Astrocyte (in vitro differentiated cells and primary cell): ENCODE data around the gene PCDHB14. TPM values are rescaled to one million over a fixed set of nuclear protein-coding genes. Genes with fewer than 3 reads are reported as not detected.
"Not testable (repeated sequence)": the region's sequence is repeated elsewhere in the genome, so short reads cannot be mapped to it uniquely, and the experiment has no call there.

Experiments used
- DNase-seq: peaks from one replicate; pipeline ENCODE4 v3.0.0-alpha.2; 2010; ENCODE audit warnings: low read depth
- FAIRE-seq: peaks from 2 replicates; lab custom pipeline; 2011; peaks lifted over from hg19 to GRCh38; lab: Jason Lieb, UNC
- H2AFZ ChIP-seq: 2 replicates; pipeline ENCODE4 v1.6.0; 2012; ENCODE audit warnings: low read depth, low read length, inconsistent platforms
- H3K27ac ChIP-seq: 2 replicates; pipeline ENCODE4 v1.5.1; 2011; ENCODE audit warnings: low read depth, low read length, inconsistent platforms
- H3K27me3 ChIP-seq: 2 replicates; pipeline ENCODE4 v1.6.0; 2011; ENCODE audit warnings: low read length, inconsistent platforms; ENCODE audit not compliant: insufficient read depth
- H3K36me3 ChIP-seq: 2 replicates; pipeline ENCODE4 v1.5.1; 2011; ENCODE audit warnings: low read length, inconsistent platforms; ENCODE audit not compliant: insufficient read depth
- H3K4me1 ChIP-seq: 2 replicates; pipeline ENCODE4 v1.5.1; 2011; ENCODE audit warnings: low read length, inconsistent platforms; ENCODE audit not compliant: insufficient read depth
- H3K4me2 ChIP-seq: 2 replicates; pipeline ENCODE4 v1.6.0; 2012; ENCODE audit warnings: low read length, inconsistent platforms
- H3K4me3 ChIP-seq: 2 replicates; pipeline ENCODE4 v1.5.1; 2011; ENCODE audit warnings: low read depth, mild to moderate bottlenecking, low read length, inconsistent platforms; ENCODE audit not compliant: insufficient read depth
- H3K79me2 ChIP-seq: 2 replicates; pipeline ENCODE4 v1.6.0; 2012; ENCODE audit warnings: mild to moderate bottlenecking, low read length, inconsistent platforms; ENCODE audit not compliant: insufficient read depth
- H3K9ac ChIP-seq: 2 replicates; pipeline ENCODE4 v1.6.0; 2012; ENCODE audit warnings: mild to moderate bottlenecking, low read length, inconsistent platforms
- H3K9me3 ChIP-seq: 2 replicates; pipeline ENCODE4 v1.5.1; 2012; ENCODE audit warnings: low read depth, mild to moderate bottlenecking, low read length, inconsistent platforms; ENCODE audit not compliant: insufficient read depth
- H4K20me1 ChIP-seq: 2 replicates; pipeline ENCODE4 v1.6.0; 2012; ENCODE audit warnings: low read length, inconsistent platforms; ENCODE audit not compliant: insufficient read depth
- H3K27ac Mint-ChIP-seq: one replicate; pipeline ENCODE4 v1.8.0; 2021; ENCODE audit warnings: mild to moderate bottlenecking, mixed read lengths; ENCODE audit not compliant: unreplicated experiment
- H3K27me3 Mint-ChIP-seq: one replicate; pipeline ENCODE4 v1.8.0; 2021; ENCODE audit warnings: low read depth, mixed read lengths; ENCODE audit not compliant: unreplicated experiment
- H3K36me3 Mint-ChIP-seq: one replicate; pipeline ENCODE4 v1.8.0; 2021; ENCODE audit warnings: low read depth, mixed read lengths; ENCODE audit not compliant: unreplicated experiment
- H3K4me1 Mint-ChIP-seq: one replicate; pipeline ENCODE4 v1.8.0; 2021; ENCODE audit warnings: low read depth, mixed read lengths; ENCODE audit not compliant: unreplicated experiment
- H3K4me3 Mint-ChIP-seq: one replicate; pipeline ENCODE4 v1.8.0; 2021; ENCODE audit warnings: mild to moderate bottlenecking, moderate library complexity, mixed read lengths; ENCODE audit not compliant: unreplicated experiment
- H3K9me3 Mint-ChIP-seq: one replicate; pipeline ENCODE4 v1.8.0; 2021; ENCODE audit warnings: mild to moderate bottlenecking, mixed read lengths; ENCODE audit not compliant: unreplicated experiment
- CTCF ChIP-seq: IDR thresholded peaks from 2 replicates; pipeline ENCODE4 v1.5.1; 2011; ENCODE audit warnings: low read depth, mild to moderate bottlenecking, inconsistent platforms, low read length, moderate library complexity; ENCODE audit not compliant: insufficient read depth
- EZH2 ChIP-seq: IDR thresholded peaks from 2 replicates; pipeline ENCODE4 v1.6.1; 2012; ENCODE audit warnings: mild to moderate bottlenecking, low read length, inconsistent platforms; ENCODE audit not compliant: insufficient read depth
- total RNA-seq: library from RNA; stranded (reverse); gene quantifications from 2 replicates; pipeline ENCODE4 v1.2.1, GENCODE V29; 2021

PCDHB14 gene
- total RNA-seq, 1 donor from 2014 or later: 6.4 TPM

- H4K20me1 ChIP-seq, H3K4me1 Mint-ChIP-seq, H3K4me2 ChIP-seq, H3K9ac ChIP-seq, DNase-seq, H2AFZ ChIP-seq, H3K27me3 ChIP-seq, H3K4me3 ChIP-seq, H3K4me3 Mint-ChIP-seq, FAIRE-seq, H3K36me3 ChIP-seq, H3K4me1 ChIP-seq, H3K27ac ChIP-seq, H3K79me2 ChIP-seq, H3K27me3 Mint-ChIP-seq, H3K9me3 ChIP-seq: not testable (repeated sequence)
- Mint-ChIP-seq H3K27ac (peak overlapping the region; percentile 53), H3K9me3 (peaks cover 24% of the 10 kb centered on the region), H3K36me3 (peaks cover 15% of the 10 kb centered on the region)
Measured at GRCh38 chr5:141189131-141189530, 34.0 kb upstream of the PCDHB14 start.

- Histone ChIP-seq H3K27ac (no peak within 1 kb of the TSS), H3K4me2 (no peak within 1 kb of the TSS), H3K9ac (no peak within 1 kb of the TSS), H3K27me3 (no peaks in the 10 kb centered on the region), H2AFZ (no peak within 1 kb of the TSS), H3K79me2 (no peaks in the 10 kb centered on the region), H4K20me1 (no peaks in the 10 kb centered on the region), H3K9me3 (peaks cover 3% of the 10 kb centered on the region), H3K36me3 (no peaks in the 10 kb centered on the region), H3K4me3 (no peak within 1 kb of the TSS), H3K4me1 (no peaks in the 10 kb centered on the region)
- H3K27me3 Mint-ChIP-seq: no peaks in the 10 kb centered on the region
- H3K36me3 Mint-ChIP-seq: peaks cover 12% of the 10 kb centered on the region
- FAIRE-seq (no peak), DNase-seq (no peak)
- peaks cover 29% of the 10 kb centered on the region for H3K9me3 Mint-ChIP-seq
- H3K4me3 Mint-ChIP-seq: peak within 1 kb of the TSS; percentile 79
- TF ChIP-seq CTCF (peak; percentile 19), EZH2 (no peak)
- no peaks in the 10 kb centered on the region for H3K4me1 Mint-ChIP-seq
- no peak within 1 kb of the TSS for H3K27ac Mint-ChIP-seq
Measured at GRCh38 chr5:141192110-141192725, 30.9 kb upstream of the PCDHB14 start, which contains the start of gene PCDHB10. Gene PCDHB10, plus strand, starts transcription at chr5:141192353. Its CDS starts 200 bp downstream, at chr5:141192553.

- H3K4me1 ChIP-seq, H3K36me3 ChIP-seq, H4K20me1 ChIP-seq, H3K4me2 ChIP-seq, H2AFZ ChIP-seq, H3K79me2 ChIP-seq, H3K27me3 Mint-ChIP-seq, H3K36me3 Mint-ChIP-seq, DNase-seq, H3K4me3 Mint-ChIP-seq, H3K9me3 ChIP-seq, H3K27ac ChIP-seq, H3K27me3 ChIP-seq, H3K9ac ChIP-seq, FAIRE-seq, H3K4me1 Mint-ChIP-seq, H3K4me3 ChIP-seq, H3K27ac Mint-ChIP-seq: not testable (repeated sequence)
- H3K9me3 Mint-ChIP-seq: peaks cover 28% of the 10 kb centered on the region
Measured at GRCh38 chr5:141194332-141194731, 28.8 kb upstream of the PCDHB14 start.
